ENCODE data around the gene ALDH9A1. TPM values are rescaled to one million over a fixed set of nuclear protein-coding genes. Genes with fewer than 3 reads are reported as not detected.

Gene ALDH9A1
- total RNA-seq, 1 donor from 2014 or later: 68.2 TPM

DNA sequence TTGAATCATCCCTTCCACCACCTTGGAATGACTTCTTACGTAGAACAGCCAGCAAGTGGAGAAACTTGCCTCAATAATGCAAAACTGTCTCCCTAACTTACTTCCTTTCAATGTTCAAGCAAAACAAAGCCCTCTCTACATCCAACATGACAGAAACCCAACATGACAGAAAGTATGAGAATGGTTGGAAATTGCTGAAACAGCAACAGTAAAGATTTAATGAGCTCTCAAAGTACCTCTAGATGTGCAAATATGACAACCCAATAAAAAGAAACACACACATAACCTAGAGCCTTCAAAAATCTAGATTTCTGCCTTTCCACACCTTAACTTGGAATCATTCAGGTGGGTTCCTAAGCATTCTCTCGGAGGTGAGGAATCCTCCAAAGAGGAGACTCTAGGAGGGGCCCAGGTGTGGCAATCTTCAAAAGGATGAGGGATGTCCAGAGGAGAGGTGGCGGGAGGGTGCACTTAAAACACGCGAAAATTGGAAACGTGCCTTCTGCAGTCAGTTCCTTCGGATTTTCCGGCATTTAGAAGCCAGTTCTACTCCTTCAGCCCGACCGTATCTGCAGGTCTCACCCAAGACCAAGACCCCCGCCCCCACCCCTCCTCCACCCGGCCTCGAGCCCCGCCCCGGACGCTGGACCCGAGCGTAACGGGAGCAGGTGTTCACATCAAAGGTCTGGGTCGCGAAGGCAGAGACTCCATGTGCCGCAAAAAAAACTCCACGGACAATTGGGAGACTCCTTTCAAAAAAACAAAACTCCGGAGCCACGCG lies 68.3 kb downstream of the ALDH9A1 start:
- H3K9me3 ChIP-seq (ENCODE audit: insufficient read depth, low read depth, low read length): no peaks in the 10 kb centered on the region
- Mint-ChIP-seq H3K27ac (ENCODE audit: unreplicated experiment) (peak overlapping the region; percentile 31), H3K4me3 (ENCODE audit: unreplicated experiment) (no peak overlapping the region), H3K27me3 (ENCODE audit: low read depth, unreplicated experiment) (no peaks in the 10 kb centered on the region), H3K36me3 (ENCODE audit: low read depth, unreplicated experiment) (peaks cover 2% of the 10 kb centered on the region), H3K9me3 (ENCODE audit: unreplicated experiment) (no peaks in the 10 kb centered on the region), H3K4me1 (ENCODE audit: low read depth, unreplicated experiment) (peaks cover 16% of the 10 kb centered on the region)
- peaks cover 28% of the 10 kb centered on the region for H4K20me1 ChIP-seq (ENCODE audit: insufficient read depth, low read length)
- H3K27ac ChIP-seq (ENCODE audit: low read depth, low read length): peak overlapping the region; percentile 80
- H3K9ac ChIP-seq (ENCODE audit: low read length): peak overlapping the region; percentile 91
- TF ChIP-seq EZH2 (IDR thresholded peaks at IDR 0.05; ENCODE audit: insufficient read depth, low read length): no peak
- TF ChIP-seq, protein P1, sequence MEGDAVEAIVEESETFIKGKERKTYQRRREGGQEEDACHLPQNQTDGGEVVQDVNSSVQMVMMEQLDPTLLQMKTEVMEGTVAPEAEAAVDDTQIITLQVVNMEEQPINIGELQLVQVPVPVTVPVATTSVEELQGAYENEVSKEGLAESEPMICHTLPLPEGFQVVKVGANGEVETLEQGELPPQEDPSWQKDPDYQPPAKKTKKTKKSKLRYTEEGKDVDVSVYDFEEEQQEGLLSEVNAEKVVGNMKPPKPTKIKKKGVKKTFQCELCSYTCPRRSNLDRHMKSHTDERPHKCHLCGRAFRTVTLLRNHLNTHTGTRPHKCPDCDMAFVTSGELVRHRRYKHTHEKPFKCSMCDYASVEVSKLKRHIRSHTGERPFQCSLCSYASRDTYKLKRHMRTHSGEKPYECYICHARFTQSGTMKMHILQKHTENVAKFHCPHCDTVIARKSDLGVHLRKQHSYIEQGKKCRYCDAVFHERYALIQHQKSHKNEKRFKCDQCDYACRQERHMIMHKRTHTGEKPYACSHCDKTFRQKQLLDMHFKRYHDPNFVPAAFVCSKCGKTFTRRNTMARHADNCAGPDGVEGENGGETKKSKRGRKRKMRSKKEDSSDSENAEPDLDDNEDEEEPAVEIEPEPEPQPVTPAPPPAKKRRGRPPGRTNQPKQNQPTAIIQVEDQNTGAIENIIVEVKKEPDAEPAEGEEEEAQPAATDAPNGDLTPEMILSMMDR (IDR thresholded peaks at IDR 0.05; ENCODE audit: insufficient read depth, low read depth, low read length): no peak
- H3K27me3 ChIP-seq (ENCODE audit: insufficient read depth, low read length): no peaks in the 10 kb centered on the region
- DNase-seq (ENCODE audit: low read depth): no peak
- peaks cover 36% of the 10 kb centered on the region for H3K79me2 ChIP-seq (ENCODE audit: insufficient read depth, low read length)
- FAIRE-seq: no peak
- H3K36me3 ChIP-seq (ENCODE audit: insufficient read depth, low read length): no peaks in the 10 kb centered on the region
- H2AFZ ChIP-seq (ENCODE audit: low read depth, low read length): peak overlapping the region; percentile 87
- peak overlapping the region; percentile 96 for H3K4me3 ChIP-seq (ENCODE audit: insufficient read depth, low read depth, low read length)
- peaks cover 21% of the 10 kb centered on the region for H3K4me1 ChIP-seq (ENCODE audit: insufficient read depth, low read length)
- H3K4me2 ChIP-seq (ENCODE audit: low read length): peak overlapping the region; percentile 94

DNA sequence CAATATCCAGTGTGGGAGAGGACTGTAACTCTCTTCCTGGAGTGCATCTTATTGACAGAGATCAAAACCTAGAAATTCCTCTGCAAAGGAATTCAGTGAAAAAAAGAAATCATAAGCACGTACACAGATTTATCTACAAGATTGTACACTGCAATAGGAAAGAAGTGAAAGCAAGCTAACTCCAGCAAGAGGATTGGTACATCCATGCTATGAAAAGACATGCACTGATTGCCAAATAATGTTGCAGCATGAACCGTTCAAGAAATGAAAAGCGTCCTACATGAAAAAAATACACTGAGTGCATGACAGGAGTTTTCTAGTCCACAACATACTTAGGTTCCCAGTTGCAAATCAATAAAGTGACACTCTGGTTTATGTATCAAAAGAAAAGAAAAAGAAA lies 69.2 kb downstream of the ALDH9A1 start:
- H3K36me3 ChIP-seq (ENCODE audit: insufficient read depth, low read length): no peaks in the 10 kb centered on the region
- Mint-ChIP-seq H3K27ac (ENCODE audit: unreplicated experiment) (no peak overlapping the region), H3K4me3 (ENCODE audit: unreplicated experiment) (no peak overlapping the region), H3K9me3 (ENCODE audit: unreplicated experiment) (no peaks in the 10 kb centered on the region), H3K27me3 (ENCODE audit: low read depth, unreplicated experiment) (no peaks in the 10 kb centered on the region), H3K4me1 (ENCODE audit: low read depth, unreplicated experiment) (peaks cover 13% of the 10 kb centered on the region), H3K36me3 (ENCODE audit: low read depth, unreplicated experiment) (no peaks in the 10 kb centered on the region)
- FAIRE-seq (no peak), DNase-seq (ENCODE audit: low read depth) (no peak)
- peaks cover 27% of the 10 kb centered on the region for H3K79me2 ChIP-seq (ENCODE audit: insufficient read depth, low read length)
- no peak overlapping the region for H3K27ac ChIP-seq (ENCODE audit: low read depth, low read length)
- H3K27me3 ChIP-seq (ENCODE audit: insufficient read depth, low read length): no peaks in the 10 kb centered on the region
- no peak overlapping the region for H3K9ac ChIP-seq (ENCODE audit: low read length)
- no peak overlapping the region for H2AFZ ChIP-seq (ENCODE audit: low read depth, low read length)
- H4K20me1 ChIP-seq (ENCODE audit: insufficient read depth, low read length): peaks cover 20% of the 10 kb centered on the region
- no peak overlapping the region for H3K4me3 ChIP-seq (ENCODE audit: insufficient read depth, low read depth, low read length)
- peaks cover 20% of the 10 kb centered on the region for H3K4me1 ChIP-seq (ENCODE audit: insufficient read depth, low read length)
- no peak for TF ChIP-seq EZH2 (IDR thresholded peaks at IDR 0.05; ENCODE audit: insufficient read depth, low read length)
- TF ChIP-seq, protein P1 (IDR thresholded peaks at IDR 0.05; ENCODE audit: insufficient read depth, low read depth, low read length): no peak
- no peak overlapping the region for H3K4me2 ChIP-seq (ENCODE audit: low read length)
- no peaks in the 10 kb centered on the region for H3K9me3 ChIP-seq (ENCODE audit: insufficient read depth, low read depth, low read length)

Measured in astrocyte (in vitro differentiated cells and primary cell).